SK-N-MC (cell line): ENCODE data around the gene CORO1C.

Source experiments
- EZH2 ChIP-seq: fragments of 200-600 bp; sonication (generic); IDR thresholded peaks from one replicate; pipeline ENCODE4 v1.6.1; 2017; ENCODE audit warnings: antibody characterized with exemption
- POLR2AphosphoS5 ChIP-seq: IDR thresholded peaks from 2 replicates; pipeline ENCODE4 v1.6.1; 2012; ENCODE audit warnings: mild to moderate bottlenecking, low read depth, low read length, borderline replicate concordance

GRCh38 chr12:108664338-108665258, 66.7 kb downstream of the CORO1C start:
- TF ChIP-seq EZH2 (no peak), POLR2AphosphoS5 (no peak)
